Stimulated activated CD4-positive, alpha-beta T cell treated with anti-CD3 and anti-CD28 coated beads, Interleukin-12 subunit alpha, Interleukin-12 subunit beta, amount 100 ng/mL, for 4 hours (primary cell): ENCODE results near the gene DENND1C.

ENCODE experiments used
- DNase-seq: peaks from one replicate; pipeline ENCODE4 v3.0.0-alpha.2; 2020

DENND1C gene

DNA sequence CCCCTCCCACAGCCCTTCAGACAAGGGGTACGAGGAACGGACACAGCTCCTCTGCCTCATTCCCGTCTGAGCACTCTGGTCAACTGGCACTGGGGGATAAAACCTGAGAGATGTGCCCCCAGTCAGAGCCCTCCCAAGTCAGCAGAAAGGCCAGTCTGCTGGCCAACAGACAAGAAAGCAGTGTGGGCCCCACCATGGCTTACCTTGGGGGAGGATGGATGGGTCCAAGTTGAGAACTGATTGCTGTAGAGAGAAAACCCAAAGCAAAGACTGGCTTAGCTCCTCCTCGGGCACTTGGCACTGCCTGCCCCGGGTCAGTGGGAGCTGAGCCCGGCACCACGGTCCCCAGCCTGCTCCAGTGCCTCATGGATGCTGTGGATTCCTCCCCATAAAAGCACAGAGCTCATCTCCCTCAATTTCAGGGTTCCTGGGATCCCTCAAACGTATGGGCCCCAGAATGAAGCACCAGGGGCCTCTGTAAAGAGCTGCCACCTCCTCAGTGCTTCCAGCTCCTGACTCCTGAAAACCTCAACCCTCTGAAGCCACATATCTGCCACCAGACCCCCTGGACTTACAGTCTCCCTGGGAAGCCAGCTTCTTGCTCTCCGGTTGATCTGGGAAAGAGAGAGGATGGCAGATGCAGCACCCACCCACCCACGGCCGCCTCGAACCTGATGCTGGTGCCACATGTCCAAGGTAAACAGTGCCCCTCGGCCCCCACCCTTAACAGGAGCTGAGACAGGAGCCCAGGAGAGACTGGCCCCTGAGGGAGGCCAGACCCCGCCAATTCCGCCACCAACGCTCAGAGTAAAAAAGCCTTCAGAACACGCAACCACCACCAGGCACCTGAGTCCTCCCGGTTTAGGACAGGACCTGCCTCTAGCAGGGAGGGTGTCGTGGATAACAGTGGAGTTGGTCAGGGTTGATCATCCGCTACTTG is 60.2 kb downstream of the DENND1C start:
- DNase-seq, result no peak

- DNase-seq, result no peak
These were observed 63.0 kb downstream of the DENND1C start for GRCh38 chr19:6418562-6418932.

DNA sequence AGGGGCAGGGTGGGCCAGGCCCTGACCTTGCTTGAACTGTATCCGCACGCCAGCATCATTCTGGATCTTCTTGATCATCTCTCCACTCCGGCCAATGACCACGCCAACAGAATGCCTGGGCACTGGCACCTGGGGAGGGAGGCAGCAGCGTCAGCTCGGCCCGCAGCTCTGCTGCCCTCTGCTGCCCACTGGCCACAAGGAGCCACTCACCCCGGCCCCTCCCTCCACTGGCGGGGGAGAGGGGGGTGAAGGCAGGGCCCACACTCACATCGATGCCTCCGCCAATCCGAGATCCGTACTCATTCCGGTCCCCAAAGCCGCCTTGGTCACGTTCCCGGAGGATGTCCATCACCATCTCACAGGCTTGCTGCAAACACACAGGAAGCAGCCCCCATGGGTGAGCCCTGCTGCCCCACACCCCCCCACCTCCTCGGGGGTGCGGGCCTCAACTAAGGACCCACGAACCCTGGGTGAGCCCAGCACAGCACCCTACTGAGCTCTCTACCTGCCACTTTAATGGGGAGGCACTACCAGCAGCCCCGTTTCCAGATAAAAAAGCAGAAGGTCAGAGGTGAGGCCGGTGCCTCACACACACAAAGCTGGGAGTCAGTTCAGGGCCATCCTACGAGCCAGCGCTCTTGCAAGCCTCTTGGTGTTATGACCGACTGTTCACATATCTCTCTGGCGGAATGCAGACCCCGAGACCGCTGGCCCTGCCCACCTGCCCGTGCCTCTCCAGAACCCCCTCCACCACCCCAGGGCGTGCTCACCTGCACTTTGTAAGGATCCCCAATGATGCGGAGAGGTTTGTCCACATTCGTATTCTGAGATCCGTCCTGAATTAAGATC is 63.6 kb downstream of the DENND1C start:
- no peak for DNase-seq
